ENCODE results near the gene OR13C5.
"Not testable (repeated sequence)": the region's sequence is repeated elsewhere in the genome, so short reads cannot be mapped to it uniquely, and the experiment has no call there.

The OR13C5 gene, protein sequence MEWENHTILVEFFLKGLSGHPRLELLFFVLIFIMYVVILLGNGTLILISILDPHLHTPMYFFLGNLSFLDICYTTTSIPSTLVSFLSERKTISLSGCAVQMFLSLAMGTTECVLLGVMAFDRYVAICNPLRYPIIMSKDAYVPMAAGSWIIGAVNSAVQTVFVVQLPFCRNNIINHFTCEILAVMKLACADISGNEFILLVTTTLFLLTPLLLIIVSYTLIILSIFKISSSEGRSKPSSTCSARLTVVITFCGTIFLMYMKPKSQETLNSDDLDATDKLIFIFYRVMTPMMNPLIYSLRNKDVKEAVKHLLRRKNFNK

DNA sequence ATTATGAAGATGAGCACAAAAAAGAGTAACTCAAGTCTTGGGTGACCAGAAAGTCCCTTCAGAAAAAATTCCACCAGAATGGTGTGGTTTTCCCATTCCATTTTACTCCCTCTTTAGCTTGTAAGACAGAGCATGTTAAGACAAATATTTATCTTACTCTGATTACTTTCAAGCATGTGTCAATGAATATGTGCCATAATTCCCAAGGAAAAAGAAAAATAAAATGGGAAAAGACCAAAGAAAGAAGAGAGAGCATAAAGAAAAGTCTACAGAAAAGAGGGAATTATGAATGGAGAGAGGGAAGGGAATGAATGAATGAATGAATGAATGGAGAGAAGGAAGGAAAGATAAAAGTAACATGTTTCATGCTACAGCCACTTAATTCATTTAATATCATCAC lies at the start of gene OR13C5:
Gene OR13C5 (minus strand): TSS at position 101 of the 400 bp plus-strand sequence. CDS start 0 bp downstream, at position 101.
- DNase-seq, result not testable (repeated sequence)

DNA sequence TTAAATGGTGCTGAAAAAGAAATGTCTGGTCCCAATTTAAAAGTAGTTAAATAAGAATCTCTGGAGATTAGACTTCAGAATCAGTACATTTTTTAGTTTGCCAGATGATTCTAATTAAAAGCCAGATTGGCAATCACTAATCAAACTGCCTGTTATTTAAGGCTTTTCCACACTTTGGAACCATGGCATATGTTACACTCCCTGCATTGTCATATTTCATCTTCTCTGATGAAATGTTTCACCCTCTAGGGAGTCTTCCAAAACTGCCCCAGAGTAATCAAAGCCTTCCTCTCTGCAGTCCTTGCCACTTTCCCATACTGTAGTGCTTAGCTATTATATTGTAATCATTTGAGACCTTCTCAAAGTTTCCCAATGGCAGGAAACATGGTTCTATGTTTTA lies 36.2 kb upstream of the OR13C5 start:
- no peak for DNase-seq

DNA sequence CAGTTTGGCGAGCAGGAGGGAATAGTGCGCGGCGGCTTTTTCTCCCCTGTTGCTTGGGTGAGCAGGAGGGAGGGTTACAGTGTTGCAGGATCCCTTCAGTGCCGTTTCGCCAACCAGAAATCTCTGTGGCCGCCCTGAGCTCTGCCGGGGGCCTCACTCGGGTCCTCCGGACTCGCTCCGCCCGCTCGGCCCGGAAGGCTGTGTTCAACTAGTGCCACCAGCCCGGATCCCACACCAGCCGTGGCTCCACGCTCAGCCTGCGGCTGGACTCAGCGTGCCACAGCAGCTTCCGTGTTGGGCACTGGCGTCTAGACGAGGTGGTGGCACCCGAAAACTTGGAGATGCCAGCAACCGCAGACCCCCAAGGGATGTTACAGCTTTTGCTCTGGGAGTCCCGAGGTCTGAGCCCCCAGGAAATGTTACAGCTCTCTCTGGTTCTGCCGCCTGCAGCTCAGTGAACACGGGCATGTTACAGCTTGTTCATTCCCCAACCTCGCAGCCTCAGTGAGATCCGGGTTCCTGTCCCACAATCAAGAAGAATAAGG lies 34.8 kb upstream of the OR13C5 start:
- DNase-seq, result no peak

- not testable (repeated sequence) for DNase-seq
Measured at GRCh38 chr9:104625964-104626363, 26.8 kb upstream of the OR13C5 start.

- no peak for DNase-seq
Measured at GRCh38 chr9:104618104-104618503, 18.9 kb upstream of the OR13C5 start, which contains the start of gene OR13C9. OR13C9 (minus strand) TSS chr9:104618204; CDS start chr9:104618204, 0 bp downstream.

DNA sequence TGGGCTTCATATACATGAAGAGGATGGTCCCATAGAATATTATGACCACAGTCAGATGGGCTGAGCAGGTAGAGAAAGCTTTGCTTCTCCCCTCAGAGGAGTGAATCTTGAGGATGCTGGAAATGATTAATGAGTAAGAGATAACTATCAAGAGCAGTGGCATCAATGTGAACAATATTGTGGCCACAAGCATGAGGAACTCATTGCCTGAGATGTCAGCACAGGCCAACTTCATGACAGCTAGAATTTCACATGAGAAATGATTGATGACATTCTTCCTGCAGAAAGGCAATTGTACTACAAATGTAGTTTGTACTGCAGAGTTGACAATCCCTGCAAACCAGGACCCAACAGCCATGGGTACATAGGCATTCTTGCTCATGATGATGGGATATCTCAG lies 18.2 kb upstream of the OR13C5 start:
- no peak for DNase-seq

DNA sequence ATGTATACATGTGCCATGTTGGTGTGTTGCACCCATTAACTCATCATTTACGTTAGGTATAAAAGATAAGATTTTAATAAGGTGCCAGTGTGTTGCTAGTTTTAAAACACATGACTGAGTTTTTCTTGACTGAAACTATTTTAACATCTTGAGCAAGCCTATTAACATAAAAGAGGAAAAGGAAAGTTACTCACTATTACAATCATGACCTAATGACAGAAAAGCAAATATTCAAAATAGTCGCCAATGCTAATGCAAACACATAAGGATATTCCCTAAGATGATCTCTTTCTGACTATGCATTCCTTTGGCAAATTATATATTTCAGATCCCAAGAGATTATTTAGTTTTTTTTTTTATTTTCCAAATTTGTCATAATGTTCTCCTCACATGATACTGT lies 12.0 kb upstream of the OR13C5 start:
- no peak for DNase-seq

GRCh38 chr9:104608336-104608735 lies 9.1 kb upstream of the OR13C5 start:
- DNase-seq, result peak; percentile 8

DNA sequence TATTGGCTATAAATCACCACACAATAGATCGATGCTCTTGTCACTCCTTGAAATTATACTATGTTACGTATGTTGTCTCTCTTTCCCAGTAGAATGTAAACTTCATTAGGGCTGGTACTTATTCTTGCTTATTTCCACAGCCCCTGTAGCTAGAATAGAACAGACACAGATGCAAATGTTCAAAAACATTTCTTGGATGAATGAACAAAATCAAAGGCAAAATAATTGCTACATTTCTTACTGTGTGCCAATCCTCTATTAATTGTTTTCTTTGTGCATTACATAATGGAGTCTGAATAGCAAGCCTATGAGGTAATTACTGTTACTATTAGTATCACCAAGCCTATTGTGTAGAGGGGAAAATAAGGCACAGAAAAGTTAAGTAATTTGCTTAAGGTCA lies 6.9 kb upstream of the OR13C5 start:
- DNase-seq, result no peak

DNA sequence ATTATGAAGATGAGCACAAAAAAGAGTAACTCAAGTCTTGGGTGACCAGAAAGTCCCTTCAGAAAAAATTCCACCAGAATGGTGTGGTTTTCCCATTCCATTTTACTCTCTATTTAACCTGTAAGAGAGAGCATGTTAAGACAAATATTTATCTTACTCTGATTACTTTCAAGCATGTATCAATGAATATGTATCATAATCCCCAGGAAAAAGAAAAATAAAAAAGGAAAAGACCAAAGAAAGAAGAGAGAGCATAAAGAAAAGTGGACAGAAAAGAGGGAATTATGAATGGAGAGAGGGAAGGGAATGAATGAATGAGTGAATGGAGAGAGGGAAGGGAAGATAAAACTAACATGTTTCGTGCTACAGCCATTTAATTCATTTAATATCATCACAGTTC lies 6.3 kb upstream of the OR13C5 start, which contains the start of gene OR13C2:
Gene OR13C2 (minus strand): TSS at position 101 of the 400 bp plus-strand sequence. CDS start 0 bp downstream, at position 101.
- DNase-seq, result not testable (repeated sequence)

DNA sequence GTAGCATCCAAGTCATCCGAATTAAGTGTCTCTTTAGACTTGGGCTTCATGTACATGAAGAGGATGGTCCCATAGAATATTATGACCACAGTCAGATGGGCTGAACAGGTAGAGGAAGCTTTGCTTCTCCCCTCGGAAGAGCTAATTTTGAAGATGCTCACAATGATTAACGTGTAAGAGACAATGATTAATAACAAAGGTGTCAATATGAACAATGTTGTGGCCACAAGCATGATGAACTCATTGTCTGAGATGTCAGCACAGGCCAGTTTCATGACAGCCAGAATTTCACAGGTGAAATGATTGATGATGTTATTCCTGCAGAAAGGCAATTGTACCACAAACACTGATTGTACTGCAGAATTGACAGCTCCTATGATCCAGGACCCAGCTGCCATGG lies 5.6 kb upstream of the OR13C5 start:
- DNase-seq, result no peak

GRCh38 chr9:104598749-104599148 lies 464 bp downstream of the OR13C5 start:
- DNase-seq, result not testable (repeated sequence)

DNA sequence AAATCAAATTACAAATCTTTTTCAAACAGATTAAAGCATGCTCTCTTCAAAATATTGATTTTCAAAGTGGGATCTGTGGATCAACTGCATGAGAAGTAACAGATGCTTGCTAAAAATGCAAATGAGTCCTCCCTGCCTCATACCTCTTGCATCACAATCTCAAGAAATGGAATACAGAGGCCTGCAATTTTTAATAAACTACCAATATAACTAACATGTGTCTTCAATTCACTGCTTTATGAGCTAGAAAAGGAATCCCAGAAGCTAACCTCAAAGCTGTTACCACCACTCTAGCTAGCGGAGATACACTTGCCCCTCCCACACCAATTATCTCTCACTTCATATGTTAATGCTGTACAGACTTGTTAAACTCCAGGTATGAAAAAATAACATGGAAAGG lies 9.6 kb downstream of the OR13C5 start:
- no peak for DNase-seq

DNA sequence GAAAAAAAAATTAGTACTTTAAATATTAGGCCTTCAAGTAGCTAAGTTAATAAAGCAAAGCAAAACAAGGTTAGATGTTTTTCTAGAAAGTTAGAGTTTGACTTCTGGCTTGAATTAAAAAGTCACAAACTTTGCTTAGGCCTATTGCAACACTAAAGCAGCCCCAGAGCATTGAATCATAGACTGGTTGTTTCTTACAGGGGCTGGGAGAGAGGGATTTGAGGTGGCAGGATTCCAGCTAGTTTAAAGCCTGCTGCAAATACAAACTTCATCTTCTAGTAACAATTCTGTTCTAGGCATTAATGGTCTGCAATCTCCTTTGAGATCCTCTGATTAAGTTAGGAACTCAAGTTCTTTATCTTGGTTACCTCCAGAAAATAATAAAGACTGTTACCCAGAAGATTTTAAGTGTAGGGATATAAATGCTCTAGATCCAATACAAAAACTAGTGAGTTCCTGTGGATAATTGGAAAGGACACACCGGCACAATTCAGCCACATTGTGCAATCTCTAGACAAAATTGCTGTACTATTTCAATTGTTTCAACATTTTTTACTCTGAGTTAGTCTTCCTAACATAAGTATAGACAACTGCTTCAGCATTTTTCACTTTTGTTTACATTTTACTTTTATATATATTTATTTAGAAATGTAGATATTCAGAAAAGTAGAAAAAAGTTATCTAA lies 12.6 kb downstream of the OR13C5 start:
- DNase-seq, result no peak

DNA sequence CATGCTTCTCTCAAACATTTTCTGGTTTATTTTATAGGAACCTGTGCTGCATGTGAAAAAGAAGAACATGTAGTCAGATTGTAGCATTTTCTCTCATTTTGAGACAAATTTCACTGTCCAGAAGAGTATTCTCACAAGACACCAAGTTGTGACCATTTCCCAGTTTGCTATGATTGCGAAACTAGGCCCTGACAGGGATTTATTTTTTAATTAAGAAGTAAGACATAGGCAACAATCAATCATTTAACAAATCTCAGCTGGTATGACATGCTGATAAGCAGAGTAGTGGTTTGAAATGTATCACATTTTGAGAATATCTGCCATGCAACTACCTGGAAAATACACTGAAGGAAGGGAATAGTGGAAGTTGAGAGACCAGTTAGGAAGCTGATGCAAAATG lies 18.7 kb downstream of the OR13C5 start:
- DNase-seq, result no peak

GRCh38 chr9:104577263-104577662 lies 21.9 kb downstream of the OR13C5 start:
- DNase-seq, result no peak

GRCh38 chr9:104575456-104575855 lies 23.8 kb downstream of the OR13C5 start:
- DNase-seq, result no peak

GRCh38 chr9:104572612-104573011 lies 26.6 kb downstream of the OR13C5 start:
- DNase-seq, result no peak

DNA sequence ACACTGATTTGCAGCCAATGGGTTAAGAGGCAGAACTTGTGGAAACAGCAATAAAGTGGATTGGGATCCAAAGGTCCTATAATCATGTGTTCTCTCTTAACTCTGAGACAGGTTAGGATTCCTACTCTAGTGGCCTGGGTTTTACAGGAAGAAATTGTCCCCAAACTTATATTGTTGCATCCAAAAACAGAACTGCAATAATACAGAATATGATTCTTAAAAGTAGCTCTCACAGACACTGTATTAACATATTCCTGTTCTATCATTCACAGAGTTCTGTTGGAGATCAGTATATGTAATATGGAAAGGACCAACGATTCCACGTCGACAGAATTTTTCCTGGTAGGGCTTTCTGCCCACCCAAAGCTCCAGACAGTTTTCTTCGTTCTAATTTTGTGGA lies 30.3 kb downstream of the OR13C5 start, which contains the start of gene OR13C8:
Gene OR13C8 (plus strand): TSS at position 301 of the 400 bp plus-strand sequence. CDS start 0 bp downstream, at position 301.
- no peak for DNase-seq

DNA sequence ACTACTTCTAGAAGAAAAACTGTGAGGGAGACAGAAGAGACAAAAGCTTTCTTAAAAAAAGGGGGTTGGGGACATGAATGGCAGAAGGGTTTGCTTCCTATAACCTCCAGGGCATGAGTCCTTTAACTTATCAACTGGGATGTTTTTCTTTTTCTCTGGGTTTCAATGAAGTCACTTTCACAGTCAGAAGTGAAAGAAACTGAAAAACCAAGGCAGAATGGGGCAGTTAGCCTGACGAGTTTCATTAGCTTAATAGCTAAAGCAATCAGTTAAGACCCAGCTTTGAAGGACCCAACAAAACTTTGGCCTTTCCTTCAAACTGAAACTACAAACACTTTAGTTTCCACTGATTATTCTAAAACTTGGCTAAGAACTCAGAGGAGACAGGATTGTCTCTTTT lies 34.9 kb downstream of the OR13C5 start:
- DNase-seq, result no peak

DNA sequence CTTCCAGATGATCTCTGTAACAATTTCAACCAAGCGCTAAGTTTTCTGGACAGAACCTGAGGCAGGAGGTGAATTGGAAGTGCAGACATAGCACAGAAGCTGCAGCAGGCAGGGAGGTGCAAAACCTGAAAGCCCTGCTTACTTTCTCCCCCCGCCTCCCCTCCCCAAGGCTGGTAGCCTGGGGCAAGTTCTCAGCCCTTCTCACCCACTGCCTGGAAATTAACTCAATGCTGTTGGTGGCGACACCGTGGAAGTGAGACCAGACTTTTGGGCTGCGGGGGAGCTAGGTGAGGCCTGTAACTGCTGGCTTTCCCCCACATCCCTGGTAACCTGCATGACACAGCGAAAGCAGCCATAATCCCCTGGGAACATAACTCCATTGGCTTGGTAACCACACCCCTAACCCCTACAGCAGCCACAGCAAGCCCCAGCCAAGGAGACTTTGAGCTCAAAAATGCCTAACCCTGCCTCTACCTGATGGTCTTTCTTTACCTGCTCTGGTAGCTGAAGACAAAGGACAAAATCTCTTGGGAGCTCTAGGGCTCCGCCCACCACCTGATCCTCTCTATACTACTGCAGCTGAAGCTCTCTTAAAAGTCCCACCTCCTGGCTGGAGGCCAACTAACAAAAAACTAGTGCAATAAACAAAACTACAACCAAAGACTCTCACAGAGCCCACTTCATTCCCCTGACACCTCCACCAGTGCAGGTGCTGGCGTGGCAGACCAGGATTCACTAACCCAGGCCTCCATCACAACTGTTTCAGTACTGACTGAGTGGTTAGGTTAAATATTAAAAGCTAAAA lies 42.2 kb downstream of the OR13C5 start:
- DNase-seq, result no peak

DNA sequence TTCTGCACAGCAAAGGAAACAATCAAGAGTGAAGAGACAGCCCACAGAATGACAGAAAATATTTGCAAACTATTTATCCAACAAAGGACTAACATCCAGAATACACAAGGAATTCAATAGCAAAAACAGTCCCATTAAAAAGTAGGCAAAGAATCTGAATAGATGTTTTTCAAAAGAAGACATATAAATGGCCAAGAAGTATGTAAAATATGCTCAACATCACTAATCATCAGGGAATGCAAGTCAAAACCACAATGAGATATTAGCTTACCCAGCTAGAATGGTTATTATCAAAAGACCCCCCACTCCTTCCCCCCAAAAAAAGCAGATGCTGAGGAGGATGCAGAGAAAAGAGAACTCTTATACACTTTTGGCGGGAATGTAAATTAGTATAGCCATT lies 43.7 kb downstream of the OR13C5 start:
- no peak for DNase-seq

DNA sequence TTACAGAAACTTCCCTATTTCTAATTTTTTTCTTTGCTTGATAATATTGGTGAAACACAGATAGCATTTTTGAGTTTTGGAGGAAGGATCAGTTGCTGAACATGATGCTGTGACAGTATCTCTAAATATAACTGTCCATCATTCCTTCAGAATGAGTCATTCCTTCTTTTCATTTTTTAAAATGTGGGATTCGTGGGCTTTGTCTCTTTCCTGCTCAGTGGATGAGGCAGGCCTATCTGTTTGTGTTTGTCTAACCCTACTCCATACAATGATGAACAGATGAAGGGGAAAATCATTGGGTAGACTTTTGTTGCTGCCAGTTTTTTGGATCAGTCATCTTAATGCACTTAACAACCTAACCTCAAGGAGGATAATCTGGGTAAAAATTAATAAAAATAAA lies 46.0 kb downstream of the OR13C5 start:
- no peak for DNase-seq
